Endothelial cell of umbilical vein (primary cell): ENCODE data around the gene IER3. TPM values are rescaled to one million over a fixed set of nuclear protein-coding genes. Genes with fewer than 3 reads are reported as not detected.

Source experiments
- BruUV-seq: library from RNA; stranded (reverse); fragments of 400-500 nt; replicated peaks from 2 replicates; lab custom pipeline; 2021; lab: Mats Ljungman, UMichigan
- CTCF ChIA-PET: fragments of 300-600, 350-600 bp; sonication (Branson Sonifier 250); formaldehyde crosslinking; loops from one replicate; lab custom pipeline; 2021; ENCODE audit warnings: antibody characterized with exemption, inconsistent platforms; lab: Charles Lee
- POLR2A ChIA-PET: fragments of 300-600, 350-600 bp; sonication (Branson Sonifier 250); formaldehyde crosslinking; loops from one replicate; lab custom pipeline; 2021; ENCODE audit warnings: antibody characterized with exemption, inconsistent platforms; lab: Charles Lee
- DNase-seq: peaks from one replicate; pipeline ENCODE4 v3.0.0-alpha.2; 2011; ENCODE audit warnings: low read depth, low spot score
- FAIRE-seq: peaks from 2 replicates; lab custom pipeline; 2011; peaks lifted over from hg19 to GRCh38; lab: Jason Lieb, UNC
- H2AFZ ChIP-seq: 2 replicates; pipeline ENCODE4 v1.6.0; 2012; ENCODE audit warnings: low read depth, low read length, control low read depth, inconsistent platforms
- H3K27ac ChIP-seq: 2 replicates; pipeline ENCODE4 v1.5.1; 2011; ENCODE audit warnings: low read depth, mild to moderate bottlenecking, control low read depth, low read length, moderate library complexity; ENCODE audit not compliant: insufficient read depth
- H3K27me3 ChIP-seq, 2 experiments: 2 replicates each; pipeline versions ENCODE4 v1.6.0 to v1.6.1; 2011; ENCODE audit warnings: low read length in 2 of 2, mixed read lengths in 1 of 2; ENCODE audit not compliant: control insufficient read depth in 2 of 2, insufficient read depth in 2 of 2
- H3K36me3 ChIP-seq, 2 experiments: 2 replicates in 1 of 2; 3 replicates in 1 of 2; pipeline ENCODE4 v1.5.1; 2011; ENCODE audit warnings: low read length in 2 of 2, mild to moderate bottlenecking in 1 of 2, moderate library complexity in 1 of 2; ENCODE audit not compliant: control insufficient read depth in 2 of 2, insufficient read depth in 2 of 2; ENCODE audit errors: extremely low read depth in 1 of 2
- H3K4me1 ChIP-seq: 3 replicates; pipeline ENCODE4 v1.5.1; 2011; ENCODE audit warnings: mild to moderate bottlenecking, low read length; ENCODE audit not compliant: control insufficient read depth, insufficient read depth; ENCODE audit errors: extremely low read depth
- H3K4me2 ChIP-seq: 2 replicates; pipeline ENCODE4 v1.6.1; 2011; ENCODE audit warnings: low read length, control low read depth, mixed read lengths; ENCODE audit not compliant: insufficient read depth
- H3K4me3 ChIP-seq, 3 experiments: fragments of 200-600 bp in 1 of 3; sonication (generic), shearing (Covaris generic) in 1 of 3; replicated peaks in 1 of 3; 2 replicates each; pipeline ENCODE4 v1.5.1; 2011 to 2016; ENCODE audit warnings: control low read depth in 3 of 3, low read length in 3 of 3, mild to moderate bottlenecking in 2 of 3, inconsistent platforms in 1 of 3, low read depth in 1 of 3, moderate library complexity in 1 of 3; ENCODE audit not compliant: insufficient read depth in 1 of 3
- H3K79me2 ChIP-seq: 2 replicates; pipeline ENCODE4 v1.6.0; 2012; ENCODE audit warnings: low read length, inconsistent platforms; ENCODE audit not compliant: control insufficient read depth, insufficient read depth
- H3K9ac ChIP-seq: replicated peaks from 2 replicates; pipeline ENCODE3; 2011; ENCODE audit warnings: low read length, control low read depth; ENCODE audit not compliant: insufficient read depth; ENCODE audit errors: extremely low read depth
- H3K9me1 ChIP-seq: replicated peaks from 3 replicates; pipeline ENCODE4 v1.6.0; 2011; ENCODE audit warnings: mild to moderate bottlenecking, low read length; ENCODE audit not compliant: control insufficient read depth, insufficient read depth; ENCODE audit errors: extremely low read depth
- H3K9me3 ChIP-seq: replicated peaks from 2 replicates; pipeline ENCODE4 v1.5.1; 2012; ENCODE audit warnings: low read length, inconsistent platforms; ENCODE audit not compliant: control insufficient read depth, insufficient read depth
- H4K20me1 ChIP-seq: replicated peaks from 2 replicates; pipeline ENCODE3; 2011; ENCODE audit warnings: mild to moderate bottlenecking, low read length; ENCODE audit not compliant: control insufficient read depth, insufficient read depth; ENCODE audit errors: extremely low read depth
- EZH2 ChIP-seq: IDR thresholded peaks from 2 replicates; pipeline ENCODE4 v1.6.1; 2012; ENCODE audit warnings: borderline replicate concordance, low read depth, mild to moderate bottlenecking, moderate library complexity, low read length, inconsistent platforms; ENCODE audit not compliant: severe bottlenecking
- FOS ChIP-seq: IDR thresholded peaks from 2 replicates; pipeline ENCODE4 v1.6.1; 2011; ENCODE audit warnings: mild to moderate bottlenecking, low read length, moderate library complexity, borderline replicate concordance; ENCODE audit not compliant: insufficient read depth
- GATA2 ChIP-seq: IDR thresholded peaks from 2 replicates; pipeline ENCODE4 v1.7.0; 2011; ENCODE audit warnings: low read depth, mild to moderate bottlenecking, moderate library complexity, mixed read lengths, low read length; ENCODE audit not compliant: insufficient read length, insufficient read depth
- MAX ChIP-seq: IDR thresholded peaks from 2 replicates; pipeline ENCODE4 v1.6.1; 2011; ENCODE audit not compliant: insufficient read depth, insufficient read length
- POLR2A ChIP-seq: IDR thresholded peaks from 2 replicates; pipeline ENCODE4 v1.6.1; 2012; ENCODE audit warnings: low read depth, mild to moderate bottlenecking, control low read depth, low read length
- POLR2AphosphoS5 ChIP-seq: IDR thresholded peaks from 2 replicates; pipeline ENCODE4 v1.6.1; 2012; ENCODE audit warnings: low read depth, mild to moderate bottlenecking, control low read depth, low read length, moderate library complexity; ENCODE audit not compliant: insufficient read depth
- dilution Hi-C: fragments of 300-500 bp; cut with MboI; formaldehyde crosslinking; loops from one replicate; pipeline ENCODE4 v1.15.0; 2019; ENCODE audit warnings: low sequenced_read_pairs; ENCODE audit not compliant: extremely low pct_ligation_motif_present
- intact Hi-C: fragments of 100-400 bp; cut with micrococcal nuclease; formaldehyde crosslinking; loops from one replicate; pipeline ENCODE4 v1.10.0; 2022
- polyA plus RNA-seq, 4 experiments: library from polyadenylated mRNA; depleted of rRNA in 3 of 4; stranded (reverse) in 3 of 4; unstranded in 1 of 4; fragments of >200 nt; gene quantifications; 2 replicates each; pipeline versions ENCODE4 v1.2.1 to v1.2.3, GENCODE V29; 2011 to 2012; ENCODE audit warnings: missing spikeins in 1 of 4
- total RNA-seq: library from RNA; stranded (reverse); gene quantifications from 2 replicates; pipeline ENCODE4 v1.2.3, GENCODE V29; 2021

Gene IER3
- total and polyA plus RNA-seq, 2 donors (not counting 3 experiments of a cell fraction or from before 2014, with no cell fraction given), result 170 to 468 TPM

GRCh38 chr6:30776390-30777154, 32.2 kb upstream of the IER3 start:
- ChIA-PET CTCF (interaction anchor here (0.6 to 1.3 kb wide), 3 partner anchors 18 to 29 kb away, joined by 3 to 5 read pairs (median 4); no protein-coding TSS in a partner anchor), POLR2A (interaction anchor here (0.6 kb wide), 1 partner anchor 30 kb away, joined by 8 read pairs; no protein-coding TSS in a partner anchor)
- FAIRE-seq, result no peak
- Histone ChIP-seq H3K9me3 (no peaks in the 10 kb centered on the region), H3K4me1 (peaks cover 15% of the 10 kb centered on the region), H3K4me3 (no peak overlapping the region), H3K79me2 (no peaks in the 10 kb centered on the region), H3K36me3 (no peaks in the 10 kb centered on the region), H2AFZ (no peak overlapping the region), H3K9ac (no peak overlapping the region), H3K27me3 (no peaks in the 10 kb centered on the region), H3K9me1 (no peaks in the 10 kb centered on the region), H3K27ac (no peak overlapping the region), H4K20me1 (no peaks in the 10 kb centered on the region), H3K4me2 (no peak overlapping the region)
- intact Hi-C loops (no loop called here), dilution Hi-C loops (no loop called here)
- DNase-seq, result no peak
- no TSS peak for BruUV-seq
- TF ChIP-seq FOS, result no peak
- TF ChIP-seq GATA2, result no peak
- no peak for TF ChIP-seq EZH2

- ChIA-PET POLR2A (no interaction called here), CTCF (interaction anchor here (1.7 kb wide), 1 partner anchor 47 kb away, joined by 4 read pairs; no protein-coding TSS in a partner anchor)
- H3K27me3 ChIP-seq, result no peaks in the 10 kb centered on the region
- H3K36me3 ChIP-seq, result no peaks in the 10 kb centered on the region
- H3K9me3 ChIP-seq, result no peaks in the 10 kb centered on the region
- no peaks in the 10 kb centered on the region for H3K9me1 ChIP-seq
- TF ChIP-seq POLR2AphosphoS5 (no peak), EZH2 (no peak), POLR2A (no peak), MAX (no peak)
- no peak overlapping the region for H3K4me3 ChIP-seq
- peaks cover 9% of the 10 kb centered on the region for H3K4me1 ChIP-seq
- H2AFZ ChIP-seq, result no peak overlapping the region
- no TSS peak for BruUV-seq
- intact Hi-C loops (no loop called here), dilution Hi-C loops (no loop called here)
- FAIRE-seq, result no peak
- H3K4me2 ChIP-seq, result no peak overlapping the region
- no peak overlapping the region for H3K27ac ChIP-seq
- DNase-seq, result no peak
- H3K9ac ChIP-seq, result no peak overlapping the region
- H3K79me2 ChIP-seq, result no peaks in the 10 kb centered on the region
- no peaks in the 10 kb centered on the region for H4K20me1 ChIP-seq
These were observed 30.8 kb upstream of the IER3 start for GRCh38 chr6:30775104-30775503.
